ENCODE data around the gene TUBA1A.
"Not testable (repeated sequence)": the region's sequence is repeated elsewhere in the genome, so short reads cannot be mapped to it uniquely, and the experiment has no call there.

TUBA1A gene

DNA sequence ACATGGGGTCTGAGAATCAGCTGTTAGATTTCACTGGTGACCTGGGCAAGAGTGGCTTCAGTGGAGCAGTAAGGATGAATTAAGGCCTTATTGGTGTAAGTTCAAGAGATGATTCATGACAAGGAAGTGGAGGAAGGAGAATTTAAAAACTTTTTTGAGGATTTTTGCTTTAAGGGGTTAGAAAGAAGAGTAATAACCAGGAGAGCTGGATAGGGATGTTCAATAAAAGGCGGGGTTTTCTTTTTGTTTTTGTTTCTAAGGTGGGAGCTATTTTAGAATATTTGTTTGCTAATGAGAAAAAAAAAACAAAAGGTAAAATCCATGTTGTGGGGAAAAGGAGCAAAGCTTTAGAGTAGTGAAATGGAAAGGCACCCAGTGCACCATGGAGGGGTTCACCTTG lies 42.5 kb downstream of the TUBA1A start:
- DNase-seq: no peak

- DNase-seq: no peak
Observed at GRCh38 chr12:49144384-49144783, 44.5 kb downstream of the TUBA1A start.

DNA sequence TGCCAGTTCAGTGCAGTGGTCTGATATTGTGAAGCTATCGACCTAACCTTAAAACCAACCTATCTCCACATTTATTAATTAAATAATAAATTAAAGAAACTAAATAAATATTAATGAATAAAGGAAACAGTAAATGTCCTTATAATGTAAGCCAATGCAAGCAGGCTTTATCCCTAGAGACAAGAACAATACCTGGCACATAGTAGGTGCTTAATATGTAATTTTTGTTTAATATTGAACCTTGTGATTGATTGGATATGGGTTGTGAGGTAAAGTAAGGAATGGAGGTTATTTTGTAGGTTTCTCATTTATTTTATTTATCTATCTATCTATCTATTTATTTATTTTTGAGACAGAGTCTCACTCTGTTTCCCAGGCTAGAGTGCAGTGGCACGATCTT lies 49.9 kb downstream of the TUBA1A start:
- no peak for DNase-seq

- DNase-seq: no peak
Observed at GRCh38 chr12:49138587-49138986, 50.3 kb downstream of the TUBA1A start.

- DNase-seq: no peak
Observed at GRCh38 chr12:49137476-49137875, 51.4 kb downstream of the TUBA1A start.

GRCh38 chr12:49136997-49137396 lies 51.9 kb downstream of the TUBA1A start:
- not testable (repeated sequence) for DNase-seq

Measured in NCI-H510A treated with DMSO at 0.1 percent for 48 hours (cell line).